ENCODE measurements around the gene PRAMEF2. TPM values are rescaled to one million over a fixed set of nuclear protein-coding genes. Genes with fewer than 3 reads are reported as not detected.

The PRAMEF2 gene, protein sequence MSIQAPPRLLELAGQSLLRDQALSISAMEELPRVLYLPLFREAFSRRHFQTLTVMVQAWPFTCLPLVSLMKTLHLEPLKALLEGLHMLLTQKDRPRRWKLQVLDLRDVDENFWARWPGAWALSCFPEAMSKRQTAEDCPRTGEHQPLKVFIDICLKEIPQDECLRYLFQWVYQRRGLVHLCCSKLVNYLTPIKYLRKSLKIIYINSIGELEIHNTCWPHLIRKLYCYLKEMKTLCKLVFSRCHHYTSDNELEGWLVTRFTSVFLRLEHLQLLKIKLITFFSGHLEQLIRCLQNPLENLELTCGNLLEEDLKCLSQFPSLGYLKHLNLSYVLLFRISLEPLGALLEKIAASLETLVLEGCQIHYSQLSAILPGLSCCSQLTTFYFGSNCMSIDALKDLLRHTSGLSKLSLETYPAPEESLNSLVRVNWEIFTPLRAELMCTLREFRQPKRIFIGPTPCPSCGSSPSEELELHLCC
- not detected in 2 replicates for total RNA-seq

DNA sequence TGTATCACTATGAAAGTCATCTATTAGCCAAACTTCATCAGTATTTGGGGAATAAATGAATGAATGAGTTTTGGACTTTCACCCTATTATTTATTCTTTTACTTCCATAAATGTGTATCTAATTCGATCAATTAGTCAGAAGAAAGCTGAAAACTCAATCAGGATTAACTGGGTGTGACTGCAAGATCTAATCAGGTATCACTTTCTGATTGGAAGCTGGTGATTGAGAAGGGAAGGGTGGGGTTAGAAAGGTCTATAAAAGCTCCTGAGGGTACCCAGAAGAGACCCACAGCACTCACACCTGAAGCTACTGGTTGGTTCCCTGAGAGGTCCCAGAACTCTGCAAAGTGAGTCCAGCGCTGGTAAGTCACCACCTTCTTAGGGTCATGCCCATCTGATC, at the start of gene PRAMEF2:
Gene PRAMEF2 (plus strand): TSS at position 301 of the 400 bp plus-strand sequence. CDS start 1,924 bp downstream, outside the sequence.

DNA sequence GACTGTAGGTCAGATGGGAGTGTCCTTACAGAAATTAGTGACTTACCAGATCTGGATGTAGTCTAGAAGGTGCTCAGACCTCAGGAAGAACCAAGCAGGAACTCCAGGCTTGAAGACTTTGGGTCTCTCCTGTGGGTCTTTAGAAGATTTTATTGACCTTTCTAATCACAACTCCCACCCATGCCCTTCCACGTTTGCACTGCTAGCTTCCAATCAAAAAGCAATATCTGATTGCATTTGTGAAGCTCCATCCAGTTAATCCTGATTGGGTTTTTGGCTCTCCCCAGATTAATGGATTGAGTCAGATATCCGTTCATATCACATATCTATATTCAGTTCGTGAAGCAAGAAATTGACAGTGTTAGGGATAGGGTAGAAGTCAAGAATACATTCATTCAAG, 25.6 kb upstream of the PRAMEF2 start, which contains the start of gene PRAMEF11:
Gene PRAMEF11 (minus strand): TSS at position 101 of the 400 bp plus-strand sequence. CDS start 2,621 bp downstream, outside the sequence.

DNA sequence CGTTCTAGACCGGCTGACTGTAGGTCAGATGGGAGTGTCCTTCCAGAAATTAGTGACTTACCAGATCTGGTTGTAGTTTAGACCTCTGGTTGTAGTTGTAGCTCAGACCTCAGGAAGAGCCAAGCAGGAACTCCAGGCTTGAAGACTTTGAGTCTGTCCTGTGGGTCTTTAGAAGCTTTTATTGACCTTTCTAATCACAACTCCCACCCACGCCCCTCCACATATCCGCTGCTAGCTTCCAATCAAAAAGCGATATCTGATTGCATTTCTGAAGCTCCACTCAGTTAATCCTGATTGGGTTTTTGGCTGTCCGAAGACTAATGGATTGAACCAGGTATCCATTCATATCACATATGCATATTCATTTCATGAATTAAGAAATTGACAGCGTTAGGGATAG, 8.3 kb upstream of the PRAMEF2 start, which contains the start of gene HNRNPCL1:
Gene HNRNPCL1 (minus strand): TSS at position 101 of the 400 bp plus-strand sequence. CDS start 431 bp downstream, outside the sequence.

DNA sequence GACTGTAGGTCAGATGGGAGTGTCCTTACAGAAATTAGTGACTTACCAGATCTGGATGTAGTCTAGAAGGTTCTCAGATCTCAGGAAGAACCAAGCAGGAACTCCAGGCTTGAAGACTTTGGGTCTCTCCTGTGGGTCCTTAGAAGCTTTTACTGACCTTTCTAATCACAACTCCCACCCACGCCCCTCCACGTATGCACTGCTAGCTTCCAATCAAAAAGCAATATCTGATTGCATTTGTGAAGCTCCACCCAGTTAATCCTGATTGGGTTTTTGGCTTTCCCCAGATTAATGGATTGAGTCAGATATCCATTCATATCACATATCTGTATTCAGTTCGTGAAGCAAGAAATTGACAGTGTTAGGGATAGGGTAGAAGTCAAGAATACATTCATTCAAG, 29.2 kb downstream of the PRAMEF2 start, which contains the start of gene PRAMEF4:
Gene PRAMEF4 (minus strand): TSS at position 101 of the 400 bp plus-strand sequence. CDS start 2,807 bp downstream, outside the sequence.

DNA sequence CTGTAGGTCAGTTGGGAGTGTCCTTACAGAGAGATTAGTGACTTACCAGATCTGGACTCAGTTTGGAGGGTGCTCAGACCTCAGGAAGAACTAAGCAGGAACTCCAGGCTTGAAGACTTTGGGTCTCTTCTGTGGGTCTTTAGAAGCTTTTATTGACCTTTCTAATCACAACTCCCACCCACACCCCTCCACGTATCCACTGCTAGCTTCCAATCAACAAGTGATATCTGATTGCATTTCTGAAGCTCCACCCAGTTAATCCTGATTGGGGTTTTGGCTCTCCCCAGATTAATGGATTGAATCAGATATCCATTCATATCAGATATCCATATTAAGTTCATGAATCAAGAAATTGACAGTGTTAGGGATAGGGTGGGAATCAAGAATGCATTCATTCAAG, 41.3 kb downstream of the PRAMEF2 start, which contains the start of gene PRAMEF10:
Gene PRAMEF10 (minus strand): TSS at position 101 of the 400 bp plus-strand sequence. CDS start 2,423 bp downstream, outside the sequence.

Other genes starting within 250 kb of the PRAMEF2 start
- 160 and 520 TPM in 2 replicates for gene DHRS3, start 238.9 kb upstream of the PRAMEF2 start, total RNA-seq
- gene AADACL4, start 213.0 kb upstream of the PRAMEF2 start, total RNA-seq: not detected in 2 replicates
- not detected in 2 replicates for gene AADACL3, start 141.0 kb upstream of the PRAMEF2 start, total RNA-seq
- not detected in 2 replicates for gene CFAP107, start 110.9 kb upstream of the PRAMEF2 start, total RNA-seq
- not detected in 2 replicates for gene PRAMEF12, start 83.3 kb upstream of the PRAMEF2 start, total RNA-seq
- gene PRAMEF1, start 65.7 kb upstream of the PRAMEF2 start, total RNA-seq: not detected in 2 replicates
- not detected in 2 replicates for gene PRAMEF11, start 25.7 kb upstream of the PRAMEF2 start, total RNA-seq
- gene HNRNPCL1, start 8.4 kb upstream of the PRAMEF2 start, total RNA-seq: not detected in 2 replicates
- gene PRAMEF4, start 29.1 kb downstream of the PRAMEF2 start, total RNA-seq: not detected in 2 replicates
- not detected in 2 replicates for gene PRAMEF10, start 41.2 kb downstream of the PRAMEF2 start, total RNA-seq
- not detected in 2 replicates for gene PRAMEF7, start 59.5 kb downstream of the PRAMEF2 start, total RNA-seq
- gene PRAMEF6, start 90.5 kb downstream of the PRAMEF2 start, total RNA-seq: not detected in 2 replicates
- gene PRAMEF27, start 199.5 kb downstream of the PRAMEF2 start, total RNA-seq: not detected in 2 replicates
- not detected in 2 replicates for gene HNRNPCL3, start 203.7 kb downstream of the PRAMEF2 start, total RNA-seq
- gene PRAMEF25, start 213.7 kb downstream of the PRAMEF2 start, total RNA-seq: not detected in 2 replicates